Stomach (tissue), 4 donors: ENCODE results near the gene ARHGEF12.

Experiments
- CTCF ChIP-seq, 7 experiments: fragments of 450-650 bp in 4 of 7; fragments of 200-600 bp in 3 of 7; sonication (generic) in 3 of 7; IDR thresholded peaks; one replicate each; pipeline ENCODE4 v1.5.1; 2016 to 2019; ENCODE audit warnings: antibody characterized with exemption in 7 of 7, control low read depth in 2 of 7, mild to moderate bottlenecking in 1 of 7
- POLR2A ChIP-seq, 4 donors: fragments of 450-650 bp; IDR thresholded peaks; one replicate each; pipeline ENCODE4 v1.6.1; 2016; ENCODE audit warnings: antibody characterized with exemption in 4 of 4, control low read depth in 2 of 4, mild to moderate bottlenecking in 1 of 4, moderate library complexity in 1 of 4

- TF ChIP-seq CTCF (IDR thresholded peaks at IDR 0.05) (no peak), POLR2A (IDR thresholded peaks at IDR 0.05) (no peak)
Measured at GRCh38 chr11:120524536-120525085, 188.4 kb downstream of the ARHGEF12 start.
